ENCODE data around the gene ADAMTS6. TPM values are rescaled to one million over a fixed set of nuclear protein-coding genes. Genes with fewer than 3 reads are reported as not detected.

Gene ADAMTS6
- total and polyA plus RNA-seq, 2 of the 13 experiments (the other 11 are each of a cell fraction or from before 2014, with no cell fraction given), result 3.1 to 8.2 TPM

- TF ChIP-seq RXRB (CRISPR knock-in tag; IDR thresholded peaks at IDR 0.05; ENCODE audit: borderline replicate concordance) (peak; percentile 49; the same call in 1 of the 2 replicates), HDAC2 (CRISPR knock-in tag; IDR thresholded peaks at IDR 0.05) (peak; percentile 54; the same call in 1 of the 2 replicates), PREB (CRISPR knock-in tag; IDR thresholded peaks at IDR 0.05) (no peak), ZBTB7A (CRISPR knock-in tag; IDR thresholded peaks at IDR 0.05) (0 out of 2 replicates have a peak, but pooled peaks have one; percentile 35), U2AF2 (IDR thresholded peaks at IDR 0.05; ENCODE audit: low read depth, low read length) (no peak), GABPB1 (CRISPR knock-in tag; IDR thresholded peaks at IDR 0.05) (0 out of 2 replicates have a peak, but pooled peaks have one; percentile 17), SAP130 (CRISPR knock-in tag; IDR thresholded peaks at IDR 0.05; ENCODE audit: low read depth) (peak; percentile 51), ELF3 (CRISPR knock-in tag; IDR thresholded peaks at IDR 0.05) (no peak), ARID5B (CRISPR knock-in tag; IDR thresholded peaks at IDR 0.05) (peak; percentile 73), ZNF331 (CRISPR knock-in tag; IDR thresholded peaks at IDR 0.05) (peak; percentile 76), EP300 (IDR thresholded peaks at IDR 0.05; ENCODE audit: low read depth in 2 of 2, low read length in 2 of 2) (peak; percentile 27 to 60; a peak in 1 of 4 replicates), EP300 (CRISPR knock-in tag; IDR thresholded peaks at IDR 0.05; ENCODE audit: borderline replicate concordance) (no peak), NFYB (CRISPR knock-in tag; IDR thresholded peaks at IDR 0.05) (0 out of 2 replicates have a peak, but pooled peaks have one; percentile 11), HNRNPK (IDR thresholded peaks at IDR 0.05; ENCODE audit: low read depth, low read length, poor library complexity, severe bottlenecking) (peak; percentile 48), CHCHD3 (CRISPR knock-in tag; IDR thresholded peaks at IDR 0.05) (no peak), ZMYM4 (CRISPR knock-in tag; IDR thresholded peaks at IDR 0.05) (peak; percentile 67; the same call in 1 of the 2 replicates), TARDBP (CRISPR knock-in tag; IDR thresholded peaks at IDR 0.05) (peak; percentile 53; the same call in 1 of the 2 replicates), ZBED4 (CRISPR knock-in tag; IDR thresholded peaks at IDR 0.05; ENCODE audit: borderline replicate concordance) (no peak), DPF2 (CRISPR knock-in tag; IDR thresholded peaks at IDR 0.05; ENCODE audit: borderline replicate concordance, low read depth) (no peak)
Measured at GRCh38 chr5:65184780-65185179, 296.9 kb downstream of the ADAMTS6 start (continued).
